Activated effector memory CD4-positive, alpha-beta T cell treated with anti-CD3 and anti-CD28 coated beads, Interleukin-2, amount 50 U/mL, for 16 hours (primary cell): ENCODE data around the gene CSK.
A peak's percentile ranks its signal among the peaks of the same experiment; 100 is the strongest.

ENCODE experiments used
- DNase-seq: peaks from one replicate; pipeline ENCODE4 v3.0.0-alpha.2; 2020

The CSK gene

GRCh38 chr15:74828835-74829234 is 47.0 kb downstream of the CSK start:
- DNase-seq: no peak

- no peak for DNase-seq
Observed at GRCh38 chr15:74829486-74829885, 47.6 kb downstream of the CSK start.

- no peak for DNase-seq
Observed at GRCh38 chr15:74829991-74830390, 48.1 kb downstream of the CSK start.

- DNase-seq: no peak
Observed at GRCh38 chr15:74830868-74831267, 49.0 kb downstream of the CSK start.

GRCh38 chr15:74831813-74832495 is 50.1 kb downstream of the CSK start:
- DNase-seq: no peak

GRCh38 chr15:74832826-74833225 is 50.9 kb downstream of the CSK start:
- DNase-seq: no peak

- DNase-seq: no peak
Observed at GRCh38 chr15:74833376-74834107, 51.7 kb downstream of the CSK start.

- DNase-seq: peak; percentile 79
Observed at GRCh38 chr15:74835312-74835823, 53.5 kb downstream of the CSK start.

- DNase-seq: no peak
Observed at GRCh38 chr15:74836846-74837245, 55.0 kb downstream of the CSK start.

GRCh38 chr15:74837482-74838136 is 55.7 kb downstream of the CSK start:
- no peak for DNase-seq

- no peak for DNase-seq
Observed at GRCh38 chr15:74838137-74838516, 56.2 kb downstream of the CSK start.

GRCh38 chr15:74838746-74839525 is 57.1 kb downstream of the CSK start:
- no peak for DNase-seq

GRCh38 chr15:74839526-74840395 is 57.9 kb downstream of the CSK start:
- DNase-seq: no peak

- no peak for DNase-seq
Observed at GRCh38 chr15:74840851-74841775, 59.2 kb downstream of the CSK start.

GRCh38 chr15:74841891-74842373 is 60.1 kb downstream of the CSK start:
- DNase-seq: no peak

- DNase-seq: peak; percentile 97
Observed at GRCh38 chr15:74842581-74843444, 60.9 kb downstream of the CSK start, which contains the start of gene ULK3. TSS of gene ULK3 (minus strand) at chr15:74843156. CDS start at chr15:74843105, 51 bp downstream.

- no peak for DNase-seq
Observed at GRCh38 chr15:74843445-74843828, 61.6 kb downstream of the CSK start.

- DNase-seq: peak; percentile 66
Observed at GRCh38 chr15:74843891-74844299, 62.0 kb downstream of the CSK start.
